ENCODE data around the gene ILF2.

ILF2 gene

DNA sequence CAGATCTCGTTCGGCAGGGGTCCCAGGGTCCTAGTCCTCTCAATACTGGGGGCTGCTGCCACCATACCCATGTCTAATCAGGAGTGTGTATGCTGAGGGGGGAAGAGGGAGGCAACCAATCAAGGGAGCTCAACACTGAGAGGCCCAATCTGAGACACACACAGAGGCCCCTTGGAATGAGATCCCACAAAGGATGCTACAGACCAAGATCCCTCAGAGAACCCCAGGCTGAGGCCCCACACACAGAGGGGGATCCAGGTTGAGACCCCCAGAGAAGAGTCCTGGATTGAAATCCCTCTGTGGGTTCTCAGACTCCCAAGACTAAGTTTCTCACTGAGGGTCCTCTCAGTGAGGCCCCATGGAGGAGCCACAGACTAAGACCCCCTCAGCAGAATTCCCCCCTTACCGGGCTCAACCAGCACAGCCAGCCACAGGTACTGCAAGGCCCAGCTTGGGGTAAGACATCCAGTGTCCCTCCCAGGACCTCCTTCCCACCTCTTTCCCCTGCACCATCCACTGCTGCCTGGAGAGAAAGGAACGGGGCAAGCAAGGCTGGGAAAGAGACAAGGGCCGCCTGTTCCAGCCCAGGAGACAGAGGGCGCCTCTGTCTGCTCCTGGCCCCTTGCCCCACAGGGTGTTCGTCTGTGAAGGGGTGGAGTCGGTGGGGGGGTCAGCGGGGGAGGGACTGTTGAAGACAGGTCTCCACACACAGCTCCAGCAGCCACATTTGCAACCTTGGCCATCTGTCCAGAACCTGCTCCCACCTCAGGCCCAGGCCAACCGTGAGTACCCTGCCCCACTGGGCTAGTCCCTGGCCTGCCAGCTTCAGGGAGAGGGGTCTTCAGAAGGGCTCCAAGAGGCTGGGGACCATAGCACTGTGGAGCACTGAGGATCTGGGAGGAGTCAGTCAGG lies 42.8 kb downstream of the ILF2 start, which contains the start of gene S100A1:
Gene S100A1 (plus strand): TSS at position 720 of the 912 bp plus-strand sequence. CDS start 2,088 bp downstream, outside the sequence.
- DNase-seq, result no peak

GRCh38 chr1:153626904-153627714 lies 43.7 kb downstream of the ILF2 start, which contains the start of gene S100A13:
Gene S100A13, minus strand, starts transcription at chr1:153627505. Its CDS starts 1,033 bp downstream, at chr1:153626472.
- DNase-seq, result peak in 1 of 2 donors; percentile 51

- DNase-seq, result no peak
Observed at GRCh38 chr1:153626477-153626903, 44.3 kb downstream of the ILF2 start.

DNA sequence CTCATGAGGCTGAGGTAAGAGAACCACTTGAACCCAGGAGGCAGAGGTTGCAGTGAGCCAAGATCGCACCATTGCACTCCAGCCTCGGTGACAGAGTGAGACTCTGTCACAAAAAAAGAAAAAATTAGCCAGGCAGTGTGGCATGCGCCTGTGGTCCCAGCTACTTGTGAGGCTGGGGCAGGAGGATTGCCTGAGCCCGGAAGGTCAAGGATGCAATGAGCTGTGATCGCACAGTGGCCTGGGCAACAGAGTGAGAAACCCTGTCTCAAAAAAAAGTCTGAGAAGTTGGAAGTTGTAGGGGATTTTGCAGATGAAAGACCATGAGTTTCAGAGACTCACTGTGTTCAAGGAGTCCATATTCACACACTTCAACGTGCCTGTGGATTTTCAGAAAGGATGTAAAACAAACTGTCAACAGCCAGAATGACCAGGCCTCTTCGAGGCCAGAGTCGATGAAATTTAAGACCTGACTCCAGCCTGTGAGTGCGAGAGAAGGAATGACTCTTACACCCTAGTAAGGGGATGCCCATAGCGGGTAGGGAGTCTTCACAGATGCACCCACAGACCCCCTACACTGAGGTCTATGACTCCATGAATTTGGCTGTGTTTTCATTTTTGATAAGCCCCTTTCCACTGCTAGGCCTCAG lies 45.7 kb downstream of the ILF2 start:
- no peak for DNase-seq

- peak; percentile 81 to 84 for DNase-seq
Observed at GRCh38 chr1:153623101-153623500, 47.7 kb downstream of the ILF2 start.

DNA sequence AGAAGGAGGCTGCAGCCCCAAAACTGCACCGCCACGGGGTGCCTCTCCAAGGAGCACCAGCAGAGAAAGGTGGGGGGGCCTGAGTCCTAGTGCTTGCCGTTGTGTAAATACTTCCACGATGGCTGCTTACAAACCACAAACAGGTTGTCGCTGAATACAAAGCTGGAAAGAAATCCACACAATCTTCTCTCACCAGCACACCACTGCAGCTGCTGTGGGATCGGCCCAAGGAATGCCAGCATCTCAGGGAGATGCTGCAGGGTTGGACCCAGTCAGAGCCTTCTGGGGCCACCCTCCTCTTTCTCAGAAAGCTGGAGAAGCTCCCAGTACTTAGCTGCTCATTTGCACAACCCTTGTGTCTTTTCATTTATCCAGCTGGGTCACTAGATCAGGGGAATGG lies 51.6 kb downstream of the ILF2 start:
- DNase-seq, result no peak

GRCh38 chr1:153617663-153618062 lies 53.1 kb downstream of the ILF2 start:
- peak; percentile 70 to 72 for DNase-seq

DNA sequence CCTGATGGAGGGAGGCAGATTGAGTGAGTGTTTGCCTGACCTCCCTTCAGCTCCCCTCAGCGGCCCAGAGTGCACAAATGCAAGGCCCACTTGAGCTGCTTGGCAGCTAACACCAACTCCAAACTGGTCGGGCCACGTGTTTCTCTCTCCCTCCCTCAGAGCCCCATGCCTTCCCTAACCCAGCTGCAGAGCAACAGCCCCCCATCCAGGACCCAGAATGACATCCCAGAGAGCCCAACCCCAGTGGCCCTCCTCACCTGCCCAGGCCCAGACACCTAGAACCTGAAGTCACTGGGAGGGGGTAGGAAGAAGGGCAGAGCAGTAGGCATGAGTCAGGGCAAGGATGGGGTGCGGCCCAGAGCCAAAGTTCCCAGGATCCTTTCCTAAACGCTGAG lies 53.9 kb downstream of the ILF2 start:
- DNase-seq, result no peak

- no peak for DNase-seq
Observed at GRCh38 chr1:153616144-153616916, 54.5 kb downstream of the ILF2 start, which contains the start of gene S100A14. Gene S100A14, minus strand, starts transcription at chr1:153616325. Its CDS starts 467 bp downstream, at chr1:153615858.

GRCh38 chr1:153615406-153615805 lies 55.4 kb downstream of the ILF2 start:
- DNase-seq, result no peak

GRCh38 chr1:153614906-153615305 lies 55.9 kb downstream of the ILF2 start:
- no peak for DNase-seq

DNA sequence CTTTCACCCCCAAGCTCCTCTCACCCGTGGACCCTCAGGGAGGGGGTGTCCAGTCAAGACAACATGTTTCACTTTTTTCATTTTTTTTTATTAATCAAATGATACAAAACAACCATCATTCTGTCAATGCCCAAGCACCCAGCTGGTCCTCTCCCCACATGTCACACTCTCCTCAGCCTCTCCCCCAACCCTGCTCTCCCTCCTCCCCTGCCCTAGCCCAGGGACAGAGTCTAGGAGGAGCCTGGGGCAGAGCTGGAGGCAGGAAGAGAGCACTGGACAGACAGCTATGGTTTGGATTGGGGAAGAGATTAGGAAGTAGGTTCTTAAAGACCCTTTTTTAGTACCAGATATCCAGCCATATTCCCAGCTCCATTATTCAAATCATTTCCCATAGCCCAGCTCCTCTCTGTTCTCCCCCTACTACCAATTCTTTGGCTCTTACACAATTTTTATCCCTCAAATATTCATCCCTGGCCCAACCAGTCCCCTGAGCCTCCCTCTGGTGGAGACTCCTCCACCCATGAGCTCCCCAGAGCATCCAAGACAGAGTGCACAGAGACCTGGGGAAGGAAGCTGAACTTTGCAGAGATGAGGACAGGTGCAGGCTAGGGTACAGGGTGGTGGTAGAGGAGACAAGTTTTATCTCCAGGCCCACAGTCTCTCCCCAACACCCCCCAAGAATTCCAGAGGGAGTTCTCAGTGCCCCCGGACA lies 56.4 kb downstream of the ILF2 start:
- no peak for DNase-seq

DNA sequence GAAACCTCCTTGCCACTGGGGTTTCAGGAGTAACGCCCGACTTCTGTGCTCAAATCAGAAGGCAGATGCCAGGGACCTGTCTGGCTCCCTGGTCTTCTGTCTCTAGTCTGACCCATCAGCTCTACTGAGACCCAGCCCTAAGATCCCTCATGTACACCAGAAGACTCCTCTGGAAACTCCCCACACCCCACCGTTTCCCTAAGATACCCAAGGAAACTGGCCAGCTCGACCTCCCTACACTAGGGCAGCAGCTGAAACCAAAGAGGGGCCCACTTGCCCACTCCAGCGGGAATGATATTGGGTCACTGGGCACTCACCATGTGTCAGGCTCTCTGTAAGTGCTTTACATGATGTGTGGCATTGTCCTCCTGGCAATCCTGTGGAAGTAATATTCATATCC lies 57.4 kb downstream of the ILF2 start:
- DNase-seq, result no peak

DNA sequence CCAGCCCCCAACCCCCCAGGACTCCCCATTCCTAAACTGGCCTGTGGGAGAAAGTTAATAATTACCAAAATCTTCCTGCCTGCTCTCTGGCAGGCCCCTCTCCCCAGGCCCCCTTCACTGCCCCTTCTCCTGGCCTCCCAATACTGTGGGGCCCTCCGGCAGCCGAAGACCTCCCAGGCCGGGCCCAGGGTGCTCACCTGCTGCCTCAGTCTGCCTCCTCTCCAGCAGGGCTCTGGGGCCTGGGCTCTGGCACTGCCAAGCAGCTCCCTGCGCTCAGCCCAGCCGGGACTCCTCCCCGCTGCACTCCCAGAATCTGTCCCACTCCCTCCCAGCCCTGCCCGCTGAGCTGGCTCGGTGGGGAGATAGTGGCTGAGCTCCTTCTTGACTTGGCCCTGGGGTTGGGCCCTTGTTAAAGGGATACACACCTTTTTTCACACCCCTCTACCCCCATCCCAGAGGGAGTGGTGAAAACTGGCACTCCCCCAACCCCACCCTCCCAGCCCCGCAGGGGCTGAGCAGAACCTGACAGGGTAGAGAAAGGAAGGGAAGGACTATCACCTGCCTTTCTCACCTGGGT lies 58.0 kb downstream of the ILF2 start, which contains the start of gene S100A16:
Gene S100A16 (minus strand): TSS at position 383 of the 577 bp plus-strand sequence. CDS start 4,986 bp downstream, outside the sequence.
- no peak for DNase-seq

DNA sequence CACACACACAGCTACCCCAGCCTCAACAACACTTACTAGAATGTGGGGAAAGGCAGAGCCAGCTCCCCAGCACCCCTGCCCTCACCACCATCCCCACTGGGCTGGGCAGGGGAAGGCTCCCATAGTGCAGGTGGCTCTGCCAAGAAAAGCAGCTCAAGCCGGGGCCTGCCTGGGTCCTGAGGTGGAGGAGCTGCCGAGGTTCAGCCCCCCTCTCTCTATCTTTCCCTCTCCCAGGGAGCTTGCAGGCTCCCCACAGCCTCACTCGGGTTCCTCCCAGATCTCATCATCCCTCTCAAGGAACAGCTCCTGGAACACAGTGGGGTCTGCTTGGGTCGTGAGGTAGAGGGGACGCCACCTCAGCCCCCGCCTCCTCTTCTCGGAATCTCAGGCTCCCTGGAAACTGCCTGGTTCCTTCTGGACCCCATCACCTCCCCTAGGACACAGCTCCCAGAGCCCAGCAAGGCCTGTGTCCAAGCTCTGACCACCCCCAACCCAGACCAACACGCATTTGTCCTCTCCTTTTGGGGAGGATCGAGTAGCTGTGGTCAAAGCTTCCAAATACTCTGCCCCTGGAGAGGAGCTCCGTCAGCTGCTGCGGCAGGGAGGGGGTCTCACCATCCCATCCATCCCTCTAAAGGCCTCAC lies 58.6 kb downstream of the ILF2 start:
- no peak for DNase-seq

All from inflammatory macrophage (primary cell).